Caco-2 (cell line): Measurements from ENCODE around the gene SYMPK. TPM values are rescaled to one million over a fixed set of nuclear protein-coding genes. Genes with fewer than 3 reads are reported as not detected.

Source experiments
- BruUV-seq: library from RNA; stranded (reverse); fragments of 400-500 nt; replicated peaks from 2 replicates; lab custom pipeline; 2021; lab: Mats Ljungman, UMichigan
- CTCF ChIA-PET: fragments of 300-600 bp; sonication (Branson Sonifier 250); formaldehyde crosslinking; loops from one replicate; lab custom pipeline; 2022; ENCODE audit warnings: antibody characterized with exemption; lab: Charles Lee
- POLR2A ChIA-PET: fragments of 300-600 bp; sonication (Branson Sonifier 250); formaldehyde crosslinking; loops from one replicate; lab custom pipeline; 2022; ENCODE audit warnings: antibody characterized with exemption; lab: Charles Lee
- DNase-seq, 2 experiments: peaks; one replicate each; pipeline versions ENCODE4 v3.0.0 to v3.0.0-alpha.2; 2020 to 2022
- H3K27me3 ChIP-seq: replicated peaks from 2 replicates; pipeline ENCODE4 v1.6.0; 2011; ENCODE audit warnings: low read length; ENCODE audit not compliant: control insufficient read depth, insufficient read depth
- H3K36me3 ChIP-seq: 2 replicates; pipeline ENCODE4 v1.5.1; 2011; ENCODE audit warnings: low read length; ENCODE audit not compliant: control insufficient read depth, insufficient read depth
- H3K4me1 ChIP-seq: fragments of 250-450 bp; sonication (Bioruptor Pico); 2 replicates; pipeline ENCODE4 v1.5.1; 2020; ENCODE audit warnings: mild to moderate bottlenecking
- H3K4me3 ChIP-seq: 2 replicates; pipeline ENCODE4 v1.5.1; 2011; ENCODE audit warnings: low read depth, mild to moderate bottlenecking, control low read depth, low read length
- H3K9me3 ChIP-seq: fragments of 250-450 bp; sonication (Bioruptor Pico); 2 replicates; pipeline ENCODE4 v1.5.1; 2020; ENCODE audit warnings: mild to moderate bottlenecking, moderate library complexity
- H3K27ac Mint-ChIP-seq: one replicate; pipeline ENCODE4 v1.8.0; 2022; ENCODE audit warnings: mixed read lengths; ENCODE audit not compliant: unreplicated experiment
- H3K27me3 Mint-ChIP-seq: one replicate; pipeline ENCODE4 v1.8.0; 2022; ENCODE audit warnings: mixed read lengths; ENCODE audit not compliant: insufficient read depth, unreplicated experiment
- H3K36me3 Mint-ChIP-seq: one replicate; pipeline ENCODE4 v1.8.0; 2022; ENCODE audit warnings: mild to moderate bottlenecking, mixed read lengths; ENCODE audit not compliant: insufficient read depth, unreplicated experiment
- H3K4me1 Mint-ChIP-seq: one replicate; pipeline ENCODE4 v1.8.0; 2022; ENCODE audit warnings: low read depth, mixed read lengths; ENCODE audit not compliant: unreplicated experiment
- H3K4me3 Mint-ChIP-seq: one replicate; pipeline ENCODE4 v1.8.0; 2022; ENCODE audit warnings: mild to moderate bottlenecking, moderate library complexity, mixed read lengths; ENCODE audit not compliant: unreplicated experiment
- H3K9me3 Mint-ChIP-seq: one replicate; pipeline ENCODE4 v1.8.0; 2022; ENCODE audit warnings: mixed read lengths; ENCODE audit not compliant: unreplicated experiment
- intact Hi-C: fragments of 100-400 bp; cut with micrococcal nuclease; formaldehyde crosslinking; loops from one replicate; pipeline ENCODE4 v1.10.0; 2022; ENCODE audit not compliant: unreplicated experiment
- total RNA-seq: library from RNA; stranded (reverse); gene quantifications from 2 replicates; pipeline ENCODE4 v1.2.3, GENCODE V29; 2022
- TF ChIP-seq, protein P1 (sequence below), 2 experiments: fragments of 200-600 bp in 1 of 2; IDR thresholded peaks; 1 replicate in 1 of 2; 2 replicates in 1 of 2; pipeline versions ENCODE4 v1.5.1 to v1.8.0; 2011 to 2022; ENCODE audit warnings: antibody characterized with exemption in 1 of 2, control low read depth in 1 of 2, inconsistent platforms in 1 of 2, low read depth in 1 of 2, low read length in 1 of 2, mild to moderate bottlenecking in 1 of 2, moderate library complexity in 1 of 2; ENCODE audit not compliant: insufficient read depth in 1 of 2, severe bottlenecking in 1 of 2, unreplicated experiment in 1 of 2

The SYMPK gene
- total RNA-seq, 1 experiment from 2014 or later: 81.8 TPM

DNA sequence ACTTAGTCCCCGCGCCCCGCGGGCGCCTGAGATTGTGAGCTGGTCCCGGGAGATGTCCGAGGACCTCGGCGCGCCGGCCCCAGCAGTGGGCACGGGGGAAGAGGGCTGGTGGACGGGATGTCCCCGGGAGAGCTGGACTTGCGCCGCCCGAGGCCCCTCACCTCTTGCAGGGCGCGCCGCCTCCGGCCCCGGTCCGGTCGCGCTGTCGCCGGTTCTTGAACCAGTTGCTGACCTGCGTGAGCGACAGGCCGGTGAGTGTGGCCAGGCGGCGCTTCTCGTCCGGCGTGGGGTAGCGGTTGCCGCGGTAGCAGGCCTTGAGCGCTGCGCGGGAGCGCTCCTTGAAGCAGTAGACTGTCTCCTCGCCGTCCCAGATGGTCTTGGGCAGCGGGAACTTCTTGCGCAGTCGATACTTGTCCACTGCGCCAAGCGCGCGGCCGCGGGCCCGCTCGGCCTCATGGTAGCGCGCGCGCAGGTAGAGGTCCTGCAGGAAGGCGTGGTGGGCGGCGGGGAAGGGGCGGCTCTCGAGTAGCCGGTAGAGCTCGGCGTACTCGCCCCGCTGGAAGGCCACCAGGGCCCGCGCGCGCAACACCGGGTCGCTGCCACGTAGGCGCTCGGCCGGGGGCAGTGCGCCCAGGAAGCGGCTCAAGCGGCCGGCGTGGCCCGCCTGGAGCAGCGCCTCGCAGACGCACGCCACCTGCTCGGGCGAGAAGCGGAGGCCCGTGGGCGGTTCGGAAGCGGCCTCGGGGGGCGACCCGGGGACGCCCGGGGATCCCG lies 94.9 kb downstream of the SYMPK start:
- peaks cover 14% of the 10 kb centered on the region for H3K4me1 Mint-ChIP-seq

DNA sequence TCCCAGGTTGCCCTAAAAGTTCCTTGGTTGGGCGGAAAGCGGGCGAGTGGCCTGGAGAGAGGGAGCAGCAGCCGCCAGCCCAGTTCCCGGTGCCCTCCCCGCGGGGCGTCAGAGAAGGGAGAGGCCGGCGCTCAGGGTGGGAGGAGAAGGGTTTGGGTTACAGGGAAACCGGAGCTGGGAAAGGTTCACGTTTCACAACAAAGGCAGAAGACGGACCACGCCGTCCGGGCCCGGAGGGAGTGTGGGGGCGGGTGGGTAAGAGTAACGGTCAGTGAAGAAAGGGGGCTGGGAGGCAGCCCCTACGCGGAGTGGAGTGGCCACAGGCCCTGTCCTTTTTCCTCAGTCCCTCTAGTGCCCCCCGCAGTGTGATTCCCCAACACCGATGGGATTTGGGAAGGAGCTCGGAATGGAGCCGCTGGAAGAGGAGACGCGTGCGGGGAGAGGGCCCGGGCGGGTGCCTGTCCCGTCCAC lies 95.5 kb downstream of the SYMPK start:
- Mint-ChIP-seq H3K4me1 (peaks cover 14% of the 10 kb centered on the region), H3K9me3 (no peaks in the 10 kb centered on the region), H3K27ac (peak overlapping the region; percentile 79), H3K27me3 (no peaks in the 10 kb centered on the region), H3K36me3 (peaks cover 52% of the 10 kb centered on the region), H3K4me3 (peak overlapping the region; percentile 97)
- Histone ChIP-seq H3K9me3 (no peaks in the 10 kb centered on the region), H3K36me3 (no peaks in the 10 kb centered on the region), H3K4me3 (peak overlapping the region; percentile 68), H3K27me3 (no peaks in the 10 kb centered on the region), H3K4me1 (peaks cover 6% of the 10 kb centered on the region)
- TF ChIP-seq, protein P1, sequence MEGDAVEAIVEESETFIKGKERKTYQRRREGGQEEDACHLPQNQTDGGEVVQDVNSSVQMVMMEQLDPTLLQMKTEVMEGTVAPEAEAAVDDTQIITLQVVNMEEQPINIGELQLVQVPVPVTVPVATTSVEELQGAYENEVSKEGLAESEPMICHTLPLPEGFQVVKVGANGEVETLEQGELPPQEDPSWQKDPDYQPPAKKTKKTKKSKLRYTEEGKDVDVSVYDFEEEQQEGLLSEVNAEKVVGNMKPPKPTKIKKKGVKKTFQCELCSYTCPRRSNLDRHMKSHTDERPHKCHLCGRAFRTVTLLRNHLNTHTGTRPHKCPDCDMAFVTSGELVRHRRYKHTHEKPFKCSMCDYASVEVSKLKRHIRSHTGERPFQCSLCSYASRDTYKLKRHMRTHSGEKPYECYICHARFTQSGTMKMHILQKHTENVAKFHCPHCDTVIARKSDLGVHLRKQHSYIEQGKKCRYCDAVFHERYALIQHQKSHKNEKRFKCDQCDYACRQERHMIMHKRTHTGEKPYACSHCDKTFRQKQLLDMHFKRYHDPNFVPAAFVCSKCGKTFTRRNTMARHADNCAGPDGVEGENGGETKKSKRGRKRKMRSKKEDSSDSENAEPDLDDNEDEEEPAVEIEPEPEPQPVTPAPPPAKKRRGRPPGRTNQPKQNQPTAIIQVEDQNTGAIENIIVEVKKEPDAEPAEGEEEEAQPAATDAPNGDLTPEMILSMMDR (IDR thresholded peaks at IDR 0.05; ENCODE audit: insufficient read depth in 1 of 2, low read depth in 1 of 2, low read length in 1 of 2, severe bottlenecking in 1 of 2, unreplicated experiment in 1 of 2): no peak
- BruUV-seq: no TSS peak
- ChIA-PET CTCF (interaction anchor here (0.6 to 1.3 kb wide), 5 partner anchors 13 to 115 kb away, joined by 3 to 9 read pairs (median 3); partner anchors contain the start of gene QPCTL), POLR2A (interaction anchor here (0.6 to 3.7 kb wide), 6 partner anchors 37 to 119 kb away, joined by 3 to 64 read pairs (median 14); partner anchors contain the start of genes FBXO46, IRF2BP1, QPCTL and SNRPD2)
- peak; percentile 72 to 74 for DNase-seq
- intact Hi-C loops: no loop called here

More for the DNA sequence above, 94.9 kb downstream of the SYMPK start:
- H3K4me3 ChIP-seq: peak overlapping the region; percentile 68
- H3K4me1 ChIP-seq: peaks cover 6% of the 10 kb centered on the region
- DNase-seq: peak; percentile 79
- no TSS peak for BruUV-seq
- peaks cover 59% of the 10 kb centered on the region for H3K36me3 Mint-ChIP-seq
- POLR2A ChIA-PET: interaction anchor here (0.6 to 3.7 kb wide), 9 partner anchors 38 to 184 kb away, joined by 3 to 64 read pairs (median 7); partner anchors contain the start of genes FBXO46, IRF2BP1, QPCTL and SNRPD2
- H3K9me3 ChIP-seq: no peaks in the 10 kb centered on the region
- H3K27me3 ChIP-seq: no peaks in the 10 kb centered on the region
- intact Hi-C loops: no loop called here
- no peaks in the 10 kb centered on the region for H3K36me3 ChIP-seq
- peak overlapping the region; percentile 79 for H3K27ac Mint-ChIP-seq
- CTCF ChIA-PET: interaction anchor here (0.8 to 3.1 kb wide), 6 partner anchors 11 to 114 kb away, joined by 3 to 82 read pairs (median 6); partner anchors contain the start of gene QPCTL
- no peaks in the 10 kb centered on the region for H3K27me3 Mint-ChIP-seq
- H3K9me3 Mint-ChIP-seq: no peaks in the 10 kb centered on the region
- TF ChIP-seq, protein P1 (IDR thresholded peaks at IDR 0.05; ENCODE audit: insufficient read depth in 1 of 2, low read depth in 1 of 2, low read length in 1 of 2, severe bottlenecking in 1 of 2, unreplicated experiment in 1 of 2): no peak
- H3K4me3 Mint-ChIP-seq: peak overlapping the region; percentile 97

DNA sequence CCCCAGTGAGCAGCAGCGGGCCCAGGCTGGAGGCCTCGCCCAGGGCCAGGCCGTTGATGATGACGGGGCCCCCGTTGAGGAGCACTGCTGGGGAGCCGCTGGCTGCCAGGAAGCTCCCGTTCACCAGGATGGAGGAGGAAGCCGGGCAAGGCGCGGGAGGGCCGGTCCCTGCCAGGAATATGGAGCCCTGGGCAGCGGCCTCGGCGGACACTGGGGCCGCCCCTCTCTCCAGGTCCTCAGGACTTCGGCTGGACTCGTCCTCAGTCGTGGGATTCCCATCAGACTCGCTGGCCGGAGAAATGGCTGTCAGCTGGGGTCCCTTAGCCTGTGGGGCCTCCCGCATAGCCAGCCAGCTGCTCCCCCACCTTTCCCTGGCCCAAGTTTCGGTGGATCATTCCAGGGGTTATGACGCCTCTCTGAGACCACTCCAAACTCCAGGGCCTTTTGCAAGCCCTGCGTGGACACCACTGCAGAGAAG lies 96.0 kb downstream of the SYMPK start:
- intact Hi-C loops: no loop called here
- Mint-ChIP-seq H3K4me3 (peak overlapping the region; percentile 97), H3K36me3 (peaks cover 47% of the 10 kb centered on the region), H3K9me3 (no peaks in the 10 kb centered on the region), H3K27ac (peak overlapping the region; percentile 79), H3K27me3 (no peaks in the 10 kb centered on the region), H3K4me1 (peaks cover 14% of the 10 kb centered on the region)
- ChIA-PET POLR2A (interaction anchor here (0.6 to 3.6 kb wide), 2 partner anchors 49 to 119 kb away, joined by 4 to 64 read pairs; partner anchors contain the start of gene IRF2BP1), CTCF (interaction anchor here (0.6 to 1.3 kb wide), 4 partner anchors 13 to 86 kb away, joined by 3 to 9 read pairs (median 6); partner anchors contain the start of gene QPCTL)
- Histone ChIP-seq H3K27me3 (no peaks in the 10 kb centered on the region), H3K36me3 (no peaks in the 10 kb centered on the region), H3K9me3 (no peaks in the 10 kb centered on the region), H3K4me3 (peak overlapping the region; percentile 68), H3K4me1 (peaks cover 6% of the 10 kb centered on the region)
- no peak for DNase-seq
- BruUV-seq: no TSS peak
- TF ChIP-seq, protein P1 (IDR thresholded peaks at IDR 0.05; ENCODE audit: insufficient read depth in 1 of 2, low read depth in 1 of 2, low read length in 1 of 2, severe bottlenecking in 1 of 2, unreplicated experiment in 1 of 2): no peak
